ENCODE results near the gene CLEC1B.
"Not testable (repeated sequence)": the region's sequence is repeated elsewhere in the genome, so short reads cannot be mapped to it uniquely, and the experiment has no call there.

GRCh38 chr12:9974731-9975130, 24.2 kb downstream of the CLEC1B start:
- TF ChIP-seq CTCF (conservative IDR thresholded peaks at IDR 0.05; ENCODE audit: low read depth, low read length); MAZ (IDR thresholded peaks at IDR 0.05; ENCODE audit: borderline replicate concordance, low read depth, low read length); RAD21 (IDR thresholded peaks at IDR 0.05; ENCODE audit: low read length); ELK1 (IDR thresholded peaks at IDR 0.05; ENCODE audit: borderline replicate concordance, low read depth, low read length); USF2 (IDR thresholded peaks at IDR 0.05; ENCODE audit: low read depth, low read length); FOS (IDR thresholded peaks at IDR 0.05; ENCODE audit: low read depth, low read length); MXI1 (IDR thresholded peaks at IDR 0.05; ENCODE audit: borderline replicate concordance, low read depth, low read length); POLR2A (IDR thresholded peaks at IDR 0.05; ENCODE audit: low read depth, low read length); MAFK (IDR thresholded peaks at IDR 0.05; ENCODE audit: low read depth, low read length); SMC3 (IDR thresholded peaks at IDR 0.05; ENCODE audit: low read depth, low read length); CEBPB (IDR thresholded peaks at IDR 0.05; ENCODE audit: low read depth, low read length); RFX5 (IDR thresholded peaks at IDR 0.05; ENCODE audit: low read depth, low read length); BHLHE40 (IDR thresholded peaks at IDR 0.05; ENCODE audit: low read depth, low read length); RCOR1 (IDR thresholded peaks at IDR 0.05; ENCODE audit: insufficient replicate concordance, low read length): not testable (repeated sequence)
